H1 (cell line): ENCODE data around the gene FRMD3. TPM values are rescaled to one million over a fixed set of nuclear protein-coding genes. Genes with fewer than 3 reads are reported as not detected.

Source experiments
- BCL11A ChIP-seq, 2 experiments: IDR thresholded peaks; one replicate each; pipeline ENCODE4 v1.6.1; 2011; ENCODE audit warnings: low read depth in 2 of 2, low read length in 2 of 2, mild to moderate bottlenecking in 2 of 2
- CBX5 ChIP-seq: fragments of 300-800, 300-1000 bp; sonication (generic); IDR thresholded peaks from 2 replicates; pipeline ENCODE4 v1.7.1; 2016; ENCODE audit warnings: antibody characterized with exemption, low read length, low read depth
- CEBPB ChIP-seq: IDR thresholded peaks from 2 replicates; pipeline ENCODE4 v1.6.1; 2012; ENCODE audit warnings: low read depth, low read length
- CHD2 ChIP-seq: IDR thresholded peaks from 2 replicates; pipeline ENCODE4 v1.6.1; 2012; ENCODE audit warnings: low read length, improper control_type of control experiment
- CREB1 ChIP-seq: IDR thresholded peaks from 2 replicates; pipeline ENCODE4 v1.6.1; 2012; ENCODE audit warnings: inconsistent platforms
- KDM4A ChIP-seq: IDR thresholded peaks from one replicate; pipeline ENCODE4 v1.7.1; 2012; ENCODE audit warnings: low read depth, mild to moderate bottlenecking, moderate library complexity, low read length, inconsistent platforms; ENCODE audit not compliant: severe bottlenecking
- SUZ12 ChIP-seq: fragments of 200-600 bp; sonication (generic); IDR thresholded peaks from 2 replicates; pipeline ENCODE4 v1.6.1; 2012; ENCODE audit warnings: mild to moderate bottlenecking, inconsistent platforms, low read length, moderate library complexity, mixed read lengths
- TAF1 ChIP-seq: IDR thresholded peaks from 2 replicates; pipeline ENCODE4 v1.6.1; 2011; ENCODE audit warnings: mild to moderate bottlenecking, low read depth, low read length
- polyA plus RNA-seq, 7 experiments: library from polyadenylated mRNA; depleted of rRNA in 3 of 7; stranded (reverse) in 5 of 7; unstranded in 2 of 7; fragments of >200 nt in 5 of 7; fragments of 200-250 nt in 2 of 7; gene quantifications; 1 replicate in 5 of 7; 2 replicates in 1 of 7; 4 replicates in 1 of 7; pipeline versions ENCODE4 v1.2.1 to v1.2.3, GENCODE V29; 2011 to 2013; ENCODE audit warnings: missing spikeins in 2 of 7, mixed read lengths in 2 of 7
- total RNA-seq: library from RNA; stranded (reverse); fragmentation: NEBNext Ultra II Directional; extraction: Animal tissue kit (Norgen Biotek cat#: 25700); gene quantifications from 2 replicates; pipeline ENCODE4 v1.2.1, GENCODE V29; 2021
- TF ChIP-seq, protein P1 (sequence below): fragments of 300-600 bp; sonication (generic); IDR thresholded peaks from 2 replicates; pipeline ENCODE4 v1.7.1; 2012; ENCODE audit warnings: low read length, moderate library complexity, mild to moderate bottlenecking, inconsistent platforms; ENCODE audit not compliant: insufficient replicate concordance
- TF ChIP-seq, protein P2 (sequence below): IDR thresholded peaks from 2 replicates; pipeline ENCODE4 v1.6.1; 2011; ENCODE audit warnings: low read length, improper control_type of control experiment

Gene FRMD3
- total and polyA plus RNA-seq, 2 of the 8 experiments (the other 6 are each of a cell fraction or from before 2014, with no cell fraction given): 0.15 to 1.4 TPM

DNA sequence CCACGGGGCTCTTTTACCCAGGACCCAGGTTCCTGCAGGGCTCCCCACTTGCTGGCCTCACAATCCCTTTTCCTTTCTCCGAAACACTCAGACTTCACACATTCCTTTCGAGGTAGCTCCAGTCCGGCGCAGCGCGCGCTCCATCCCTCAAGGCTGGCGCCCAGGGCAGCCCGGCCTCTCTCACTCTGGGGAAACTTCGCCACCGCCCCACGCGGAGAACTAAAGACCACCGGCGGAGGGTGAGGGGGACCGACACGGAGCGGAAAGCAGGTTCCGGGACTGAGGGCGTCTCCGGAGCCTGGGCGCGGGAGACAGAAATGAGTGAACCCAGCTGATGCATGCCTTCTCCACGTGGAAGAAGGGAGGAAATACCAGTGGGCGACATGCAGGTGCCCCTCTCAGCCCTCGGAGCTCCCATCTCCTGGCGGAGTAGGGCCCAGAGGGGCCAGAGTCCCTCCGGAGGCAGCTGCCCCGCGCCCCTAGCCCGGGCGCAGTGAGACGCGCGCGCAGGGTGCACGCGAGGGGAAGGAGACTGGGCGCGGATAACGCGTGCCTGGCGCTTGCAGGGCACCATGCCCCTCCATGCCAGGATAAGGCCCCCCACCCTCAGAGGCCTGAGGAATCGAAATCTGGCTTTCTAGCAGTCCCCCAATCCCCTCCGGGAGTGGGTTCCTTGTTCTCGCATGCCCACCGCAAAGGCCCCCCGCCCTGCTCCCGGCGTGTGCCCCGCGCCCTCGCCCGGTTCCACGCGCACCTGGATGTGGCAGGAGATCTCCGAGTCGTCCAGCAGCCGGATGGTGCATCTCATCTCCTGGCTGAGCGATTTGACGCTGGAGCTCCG, 650 bp downstream of the FRMD3 start (continued):
- TF ChIP-seq KDM4A (peak; percentile 72), TAF1 (no peak), CBX5 (no peak), BCL11A (IDR thresholded peaks at IDR 0.05; ENCODE audit: low read depth in 2 of 2, low read length in 2 of 2) (no peak), CEBPB (no peak), CHD2 (no peak), CREB1 (no peak), SUZ12 (peak; percentile 71; the same call in 1 of the 2 replicates)
- TF ChIP-seq, protein P1, sequence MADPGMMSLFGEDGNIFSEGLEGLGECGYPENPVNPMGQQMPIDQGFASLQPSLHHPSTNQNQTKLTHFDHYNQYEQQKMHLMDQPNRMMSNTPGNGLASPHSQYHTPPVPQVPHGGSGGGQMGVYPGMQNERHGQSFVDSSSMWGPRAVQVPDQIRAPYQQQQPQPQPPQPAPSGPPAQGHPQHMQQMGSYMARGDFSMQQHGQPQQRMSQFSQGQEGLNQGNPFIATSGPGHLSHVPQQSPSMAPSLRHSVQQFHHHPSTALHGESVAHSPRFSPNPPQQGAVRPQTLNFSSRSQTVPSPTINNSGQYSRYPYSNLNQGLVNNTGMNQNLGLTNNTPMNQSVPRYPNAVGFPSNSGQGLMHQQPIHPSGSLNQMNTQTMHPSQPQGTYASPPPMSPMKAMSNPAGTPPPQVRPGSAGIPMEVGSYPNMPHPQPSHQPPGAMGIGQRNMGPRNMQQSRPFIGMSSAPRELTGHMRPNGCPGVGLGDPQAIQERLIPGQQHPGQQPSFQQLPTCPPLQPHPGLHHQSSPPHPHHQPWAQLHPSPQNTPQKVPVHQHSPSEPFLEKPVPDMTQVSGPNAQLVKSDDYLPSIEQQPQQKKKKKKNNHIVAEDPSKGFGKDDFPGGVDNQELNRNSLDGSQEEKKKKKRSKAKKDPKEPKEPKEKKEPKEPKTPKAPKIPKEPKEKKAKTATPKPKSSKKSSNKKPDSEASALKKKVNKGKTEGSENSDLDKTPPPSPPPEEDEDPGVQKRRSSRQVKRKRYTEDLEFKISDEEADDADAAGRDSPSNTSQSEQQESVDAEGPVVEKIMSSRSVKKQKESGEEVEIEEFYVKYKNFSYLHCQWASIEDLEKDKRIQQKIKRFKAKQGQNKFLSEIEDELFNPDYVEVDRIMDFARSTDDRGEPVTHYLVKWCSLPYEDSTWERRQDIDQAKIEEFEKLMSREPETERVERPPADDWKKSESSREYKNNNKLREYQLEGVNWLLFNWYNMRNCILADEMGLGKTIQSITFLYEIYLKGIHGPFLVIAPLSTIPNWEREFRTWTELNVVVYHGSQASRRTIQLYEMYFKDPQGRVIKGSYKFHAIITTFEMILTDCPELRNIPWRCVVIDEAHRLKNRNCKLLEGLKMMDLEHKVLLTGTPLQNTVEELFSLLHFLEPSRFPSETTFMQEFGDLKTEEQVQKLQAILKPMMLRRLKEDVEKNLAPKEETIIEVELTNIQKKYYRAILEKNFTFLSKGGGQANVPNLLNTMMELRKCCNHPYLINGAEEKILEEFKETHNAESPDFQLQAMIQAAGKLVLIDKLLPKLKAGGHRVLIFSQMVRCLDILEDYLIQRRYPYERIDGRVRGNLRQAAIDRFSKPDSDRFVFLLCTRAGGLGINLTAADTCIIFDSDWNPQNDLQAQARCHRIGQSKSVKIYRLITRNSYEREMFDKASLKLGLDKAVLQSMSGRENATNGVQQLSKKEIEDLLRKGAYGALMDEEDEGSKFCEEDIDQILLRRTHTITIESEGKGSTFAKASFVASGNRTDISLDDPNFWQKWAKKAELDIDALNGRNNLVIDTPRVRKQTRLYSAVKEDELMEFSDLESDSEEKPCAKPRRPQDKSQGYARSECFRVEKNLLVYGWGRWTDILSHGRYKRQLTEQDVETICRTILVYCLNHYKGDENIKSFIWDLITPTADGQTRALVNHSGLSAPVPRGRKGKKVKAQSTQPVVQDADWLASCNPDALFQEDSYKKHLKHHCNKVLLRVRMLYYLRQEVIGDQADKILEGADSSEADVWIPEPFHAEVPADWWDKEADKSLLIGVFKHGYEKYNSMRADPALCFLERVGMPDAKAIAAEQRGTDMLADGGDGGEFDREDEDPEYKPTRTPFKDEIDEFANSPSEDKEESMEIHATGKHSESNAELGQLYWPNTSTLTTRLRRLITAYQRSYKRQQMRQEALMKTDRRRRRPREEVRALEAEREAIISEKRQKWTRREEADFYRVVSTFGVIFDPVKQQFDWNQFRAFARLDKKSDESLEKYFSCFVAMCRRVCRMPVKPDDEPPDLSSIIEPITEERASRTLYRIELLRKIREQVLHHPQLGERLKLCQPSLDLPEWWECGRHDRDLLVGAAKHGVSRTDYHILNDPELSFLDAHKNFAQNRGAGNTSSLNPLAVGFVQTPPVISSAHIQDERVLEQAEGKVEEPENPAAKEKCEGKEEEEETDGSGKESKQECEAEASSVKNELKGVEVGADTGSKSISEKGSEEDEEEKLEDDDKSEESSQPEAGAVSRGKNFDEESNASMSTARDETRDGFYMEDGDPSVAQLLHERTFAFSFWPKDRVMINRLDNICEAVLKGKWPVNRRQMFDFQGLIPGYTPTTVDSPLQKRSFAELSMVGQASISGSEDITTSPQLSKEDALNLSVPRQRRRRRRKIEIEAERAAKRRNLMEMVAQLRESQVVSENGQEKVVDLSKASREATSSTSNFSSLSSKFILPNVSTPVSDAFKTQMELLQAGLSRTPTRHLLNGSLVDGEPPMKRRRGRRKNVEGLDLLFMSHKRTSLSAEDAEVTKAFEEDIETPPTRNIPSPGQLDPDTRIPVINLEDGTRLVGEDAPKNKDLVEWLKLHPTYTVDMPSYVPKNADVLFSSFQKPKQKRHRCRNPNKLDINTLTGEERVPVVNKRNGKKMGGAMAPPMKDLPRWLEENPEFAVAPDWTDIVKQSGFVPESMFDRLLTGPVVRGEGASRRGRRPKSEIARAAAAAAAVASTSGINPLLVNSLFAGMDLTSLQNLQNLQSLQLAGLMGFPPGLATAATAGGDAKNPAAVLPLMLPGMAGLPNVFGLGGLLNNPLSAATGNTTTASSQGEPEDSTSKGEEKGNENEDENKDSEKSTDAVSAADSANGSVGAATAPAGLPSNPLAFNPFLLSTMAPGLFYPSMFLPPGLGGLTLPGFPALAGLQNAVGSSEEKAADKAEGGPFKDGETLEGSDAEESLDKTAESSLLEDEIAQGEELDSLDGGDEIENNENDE: no peak
- TF ChIP-seq, protein P2, sequence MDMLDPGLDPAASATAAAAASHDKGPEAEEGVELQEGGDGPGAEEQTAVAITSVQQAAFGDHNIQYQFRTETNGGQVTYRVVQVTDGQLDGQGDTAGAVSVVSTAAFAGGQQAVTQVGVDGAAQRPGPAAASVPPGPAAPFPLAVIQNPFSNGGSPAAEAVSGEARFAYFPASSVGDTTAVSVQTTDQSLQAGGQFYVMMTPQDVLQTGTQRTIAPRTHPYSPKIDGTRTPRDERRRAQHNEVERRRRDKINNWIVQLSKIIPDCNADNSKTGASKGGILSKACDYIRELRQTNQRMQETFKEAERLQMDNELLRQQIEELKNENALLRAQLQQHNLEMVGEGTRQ: no peak
